Stimulated activated CD8-positive, alpha-beta memory T cell treated with anti-CD3 and anti-CD28 coated beads, Interleukin-7, amount 100 ng/mL, for 1 hour (primary cell): ENCODE measurements around the gene ANKS1B.
"Not testable (repeated sequence)": the region's sequence is repeated elsewhere in the genome, so short reads cannot be mapped to it uniquely, and the experiment has no call there.

ENCODE experiments used
- DNase-seq, 2 donors: peaks; one replicate each; pipeline ENCODE4 v3.0.0-alpha.2; 2020; ENCODE audit warnings: low read depth in 2 of 2

The ANKS1B gene

DNA sequence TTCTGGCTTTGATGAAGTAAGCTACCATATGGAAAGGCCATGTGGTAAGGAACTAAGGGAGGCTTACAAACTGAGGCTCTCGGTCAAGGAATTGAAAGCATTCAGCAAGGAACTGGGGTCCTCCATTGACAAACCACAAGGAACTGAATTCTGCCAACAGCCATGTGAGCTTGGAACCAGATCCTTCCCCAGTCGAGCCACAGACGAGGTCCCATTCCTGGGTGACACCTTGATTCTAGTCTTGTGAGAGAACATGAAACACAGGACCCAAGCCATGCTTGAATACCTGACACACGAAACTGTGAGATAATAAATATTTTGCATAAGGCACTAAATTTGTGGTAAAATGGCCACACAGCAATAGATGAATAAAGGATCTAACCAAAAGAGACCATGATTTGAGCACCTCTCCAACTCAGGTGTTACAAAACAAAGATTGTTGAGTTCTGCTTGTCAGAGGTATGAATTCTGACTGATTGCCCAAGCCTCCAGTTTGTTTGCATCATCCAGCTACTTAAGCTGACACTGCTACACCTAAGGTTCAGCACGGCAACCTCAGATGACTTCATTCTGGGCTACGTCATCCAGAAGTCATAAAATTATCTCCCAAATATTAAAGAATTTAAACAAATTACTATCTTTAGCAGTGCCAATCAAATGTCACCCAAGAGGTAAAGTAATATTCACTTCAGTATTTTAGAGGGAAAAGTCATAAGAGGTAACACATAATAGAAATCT lies 277.8 kb downstream of the ANKS1B start:
- no peak for DNase-seq

DNA sequence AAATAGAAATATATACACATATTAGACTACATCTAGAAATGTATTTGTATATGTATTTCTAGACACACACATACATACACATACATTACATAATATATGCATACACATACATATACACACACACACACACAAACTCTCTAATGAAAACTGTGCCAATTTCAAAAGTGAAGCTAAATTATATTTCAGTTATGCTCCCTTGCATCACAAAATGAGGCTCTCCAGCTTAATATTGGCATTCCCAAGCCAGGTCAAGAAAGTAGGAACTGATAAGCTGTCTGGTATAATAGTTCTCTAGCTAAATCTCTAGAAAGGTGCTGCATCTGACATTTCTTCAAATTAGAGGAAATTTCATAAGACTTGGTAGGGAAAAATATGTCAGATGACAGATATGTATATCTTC lies 280.3 kb downstream of the ANKS1B start:
- no peak for DNase-seq

DNA sequence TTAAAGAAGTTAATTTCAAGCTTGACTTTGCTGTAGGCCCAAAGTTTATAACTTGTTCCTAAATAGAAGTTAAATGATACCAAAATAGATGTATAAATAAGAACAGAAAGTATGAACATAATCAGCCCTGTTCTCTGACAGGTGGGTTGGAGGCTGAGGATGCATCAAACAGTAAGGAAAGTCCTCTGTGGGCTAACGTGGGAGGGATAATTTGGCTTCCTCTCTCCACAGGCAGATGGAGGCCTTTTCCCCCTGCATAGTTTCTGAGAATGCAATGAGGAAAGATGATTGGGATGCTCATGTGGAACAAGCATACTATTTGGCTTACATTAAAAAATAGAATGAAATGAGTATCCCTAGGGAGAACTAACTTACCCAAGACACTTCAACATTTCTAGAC lies 280.7 kb downstream of the ANKS1B start:
- DNase-seq: no peak

DNA sequence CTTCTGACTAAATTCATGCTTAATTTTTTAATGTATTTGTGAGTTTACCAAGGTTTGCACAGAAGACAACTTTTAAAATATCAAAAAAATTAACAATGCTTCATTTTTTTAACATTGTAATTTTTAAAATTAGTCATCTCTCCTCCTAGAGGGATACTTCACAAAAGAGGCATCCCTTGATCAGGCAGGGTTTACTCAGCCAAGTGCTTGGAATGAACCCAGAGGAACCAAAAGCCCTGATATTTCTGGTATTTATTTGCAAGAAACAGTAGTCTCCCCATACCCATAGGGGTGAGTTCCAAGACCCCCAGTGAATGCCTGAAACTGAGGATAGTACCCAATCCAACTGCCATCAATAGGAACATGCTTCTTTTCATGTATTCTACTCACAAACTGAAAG lies 284.7 kb downstream of the ANKS1B start:
- DNase-seq: no peak

DNA sequence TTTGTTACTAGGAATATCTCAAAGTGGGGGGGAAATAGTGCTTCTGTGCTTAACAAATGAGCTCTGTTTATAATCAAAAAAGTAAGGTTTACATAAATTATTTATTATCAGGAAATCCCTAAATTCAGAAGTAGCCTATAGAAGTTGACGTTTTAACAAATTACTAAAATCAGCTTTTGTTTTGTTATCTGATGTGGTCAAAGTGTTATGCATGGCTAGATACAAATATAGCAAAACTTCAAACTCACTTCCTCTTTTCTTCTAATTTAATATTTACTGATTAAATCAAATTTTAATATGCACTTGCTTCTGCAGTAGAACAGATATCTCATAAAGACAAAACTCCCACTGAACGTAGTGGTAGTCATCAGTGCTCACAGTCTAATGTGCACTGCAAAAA lies 289.7 kb downstream of the ANKS1B start:
- DNase-seq: no peak

DNA sequence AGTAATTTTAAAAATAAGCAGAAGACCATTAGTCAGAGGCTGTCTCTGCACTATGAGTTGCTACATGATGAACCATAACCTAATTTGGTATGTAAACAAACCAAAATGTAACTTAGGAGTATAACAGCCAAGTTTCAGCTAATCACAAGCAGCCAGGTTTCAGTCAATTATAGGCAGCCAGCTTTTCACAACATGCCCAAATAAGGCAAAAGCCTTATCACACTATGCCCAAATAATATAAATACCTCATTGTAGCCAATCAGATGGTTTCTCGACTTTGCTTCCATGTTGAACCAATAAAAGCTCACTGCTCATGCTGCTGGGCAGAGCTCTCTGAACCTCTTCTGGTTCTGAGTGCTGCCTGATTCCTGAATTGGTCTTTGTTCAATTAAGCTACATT lies 298.6 kb downstream of the ANKS1B start:
- no peak for DNase-seq

DNA sequence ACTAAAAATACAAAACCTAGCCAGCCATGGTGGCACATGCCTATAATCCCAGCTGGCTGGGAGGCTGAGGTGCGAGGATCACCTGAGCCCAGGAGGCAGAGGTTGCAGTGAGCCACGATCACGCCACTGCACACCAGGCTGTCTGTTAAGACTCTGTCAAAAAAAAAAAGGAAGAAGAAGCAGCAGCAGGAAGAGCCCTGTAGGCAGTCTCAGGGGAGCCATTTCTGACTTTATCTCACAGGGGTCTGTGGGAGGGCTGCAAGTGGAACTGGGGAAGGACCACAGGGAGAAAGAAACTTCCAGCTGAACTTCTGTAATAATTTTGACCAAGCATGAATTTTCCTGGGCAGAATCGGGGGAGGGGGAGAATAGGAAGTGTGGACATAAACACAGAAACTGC lies 304.5 kb downstream of the ANKS1B start:
- DNase-seq: no peak

DNA sequence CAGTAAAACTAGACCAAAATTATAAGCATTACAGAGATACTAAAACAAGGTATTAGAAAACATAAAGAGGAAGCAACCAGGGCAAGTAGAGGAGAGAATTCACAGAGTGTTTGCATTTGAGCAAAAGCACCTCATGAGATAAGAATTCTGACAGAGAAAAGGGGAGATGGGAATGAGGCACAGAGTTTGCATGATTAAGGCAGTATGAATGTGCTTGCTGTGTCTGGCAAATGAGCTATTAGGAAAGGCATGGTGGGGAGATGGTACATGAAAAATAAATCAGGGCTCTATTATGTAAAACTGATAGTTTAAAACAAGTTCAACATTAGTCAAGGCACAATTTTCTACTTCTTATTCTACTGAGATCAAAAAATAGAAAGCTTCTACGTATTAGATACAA lies 314.1 kb downstream of the ANKS1B start:
- no peak for DNase-seq

DNA sequence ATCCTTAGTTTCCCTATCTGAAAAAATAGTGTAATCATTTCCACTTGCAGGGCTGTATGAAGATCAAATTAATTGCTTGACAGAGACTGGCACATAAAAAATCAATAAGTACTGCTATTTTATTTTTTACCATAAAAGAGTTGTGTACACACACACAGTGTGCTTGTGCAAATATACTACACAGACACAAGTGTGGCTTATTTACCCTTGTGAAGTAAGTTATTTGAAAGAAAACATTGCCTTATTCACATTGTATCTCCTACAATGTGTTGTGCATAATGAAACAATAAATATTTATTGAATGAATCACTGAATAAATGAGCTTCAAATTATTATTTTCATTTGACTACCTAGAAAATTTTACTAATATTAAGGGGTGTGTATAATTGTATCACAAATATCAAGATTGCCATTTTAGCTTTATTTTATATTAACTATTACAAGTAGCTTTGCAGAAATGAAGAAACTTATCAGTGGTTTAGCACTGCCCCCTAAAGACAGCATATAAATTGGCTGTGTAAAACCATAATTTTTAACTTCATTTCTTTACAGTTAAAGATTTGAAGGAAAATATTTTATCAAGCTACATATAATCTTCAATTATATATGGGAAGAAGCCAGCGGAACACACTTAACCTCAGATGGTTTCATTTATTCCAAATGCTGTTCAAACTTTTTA lies 325.9 kb downstream of the ANKS1B start:
- no peak for DNase-seq

DNA sequence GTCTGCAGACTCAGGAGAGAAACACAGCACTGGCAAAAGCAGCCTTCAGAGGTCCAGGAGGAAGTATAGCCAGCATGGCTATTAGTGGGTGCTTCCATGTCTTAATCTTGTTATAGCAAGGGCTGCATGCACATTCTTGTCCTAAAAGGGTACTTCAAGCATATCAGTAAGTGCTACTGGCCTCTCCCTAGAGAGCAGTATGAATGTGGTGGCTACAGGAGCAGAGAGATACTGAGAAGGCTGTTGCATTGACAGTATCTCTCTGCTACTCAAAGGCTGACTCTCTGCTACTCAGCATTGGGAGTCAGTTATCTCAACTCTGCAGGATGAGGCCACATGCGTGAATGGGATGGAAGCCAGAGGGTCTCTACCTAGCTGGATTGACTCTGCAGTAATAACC lies 335.2 kb downstream of the ANKS1B start:
- DNase-seq: no peak

DNA sequence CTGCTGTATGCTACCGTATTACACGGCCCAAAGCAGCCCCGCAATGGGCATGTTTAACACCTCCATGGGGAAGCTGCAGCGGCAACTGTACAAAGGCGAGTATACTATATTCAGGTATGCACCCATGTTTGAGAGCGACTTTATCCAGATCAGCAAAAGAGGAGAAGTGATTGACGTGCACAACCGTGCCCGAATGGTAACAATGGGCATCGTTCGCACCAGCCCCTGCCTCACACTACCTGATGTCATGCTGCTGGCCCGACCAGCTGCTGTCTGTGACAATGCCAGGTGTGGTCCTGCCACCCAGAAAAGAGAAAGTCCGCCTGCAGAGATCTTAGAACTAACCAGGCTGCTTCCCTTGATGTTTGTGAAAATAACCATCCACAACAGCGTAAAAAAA lies 336.6 kb downstream of the ANKS1B start:
- DNase-seq: no peak

DNA sequence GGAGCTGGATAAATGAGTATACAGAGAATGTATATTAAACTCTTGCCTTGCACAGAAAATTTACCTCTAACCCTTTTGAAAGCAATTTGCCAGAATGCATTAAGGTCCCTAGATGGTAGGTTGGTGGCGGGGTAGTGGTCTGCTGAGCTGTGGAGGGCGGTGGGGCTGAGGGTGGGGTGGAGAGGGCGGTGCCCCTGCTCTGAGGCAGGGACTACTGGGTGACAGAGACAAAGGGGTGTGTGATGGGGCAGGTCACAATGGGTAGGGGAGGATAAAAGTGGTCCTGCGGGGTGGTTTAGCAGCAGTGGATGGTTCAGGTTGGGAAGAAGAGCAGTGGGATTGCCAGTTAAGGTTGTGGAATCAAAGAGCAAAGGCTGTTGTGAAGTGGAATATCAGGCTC lies 337.3 kb downstream of the ANKS1B start, which contains the start of gene GARIN6:
TSS of gene GARIN6 (plus strand) at position 301 of the 400 bp plus-strand sequence. CDS start 422 bp downstream, outside the sequence.
- no peak for DNase-seq

DNA sequence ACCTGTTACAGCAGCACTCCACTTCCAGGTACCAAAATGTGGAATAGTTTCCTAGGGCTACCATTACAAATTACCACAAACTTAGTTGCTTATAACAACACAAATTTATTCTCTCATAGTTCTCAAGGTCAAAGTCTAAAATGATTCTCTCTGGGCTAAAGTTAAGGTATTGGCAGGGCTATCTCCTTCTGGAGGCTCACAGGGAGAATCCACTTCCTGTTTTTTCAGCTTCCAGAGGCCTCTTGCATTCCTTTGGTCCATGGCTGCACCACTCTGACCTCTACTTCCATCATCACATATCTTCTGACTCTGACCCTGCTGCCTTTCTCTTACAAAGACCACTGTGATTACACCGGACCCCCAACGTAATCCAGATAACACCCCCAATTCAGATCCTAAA lies 340.1 kb downstream of the ANKS1B start:
- DNase-seq: no peak

DNA sequence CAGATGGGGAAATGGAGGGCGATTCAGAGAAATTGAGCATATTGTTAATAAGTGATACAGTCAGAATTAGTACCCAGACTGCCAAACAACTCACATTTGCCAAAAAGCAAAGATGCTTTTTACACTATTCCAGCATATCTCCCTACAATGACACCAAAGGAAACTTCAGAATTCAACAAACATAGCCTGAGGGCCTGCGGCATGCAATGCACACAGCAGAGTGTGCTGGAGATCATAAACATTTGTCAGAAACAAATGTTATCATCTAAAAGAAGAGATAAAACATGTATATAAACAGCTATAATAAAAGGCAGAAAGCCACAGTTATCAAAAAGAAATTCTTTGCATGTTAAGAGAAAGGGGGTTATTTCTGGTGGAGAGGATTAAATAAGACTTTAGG lies 357.3 kb downstream of the ANKS1B start:
- no peak for DNase-seq

DNA sequence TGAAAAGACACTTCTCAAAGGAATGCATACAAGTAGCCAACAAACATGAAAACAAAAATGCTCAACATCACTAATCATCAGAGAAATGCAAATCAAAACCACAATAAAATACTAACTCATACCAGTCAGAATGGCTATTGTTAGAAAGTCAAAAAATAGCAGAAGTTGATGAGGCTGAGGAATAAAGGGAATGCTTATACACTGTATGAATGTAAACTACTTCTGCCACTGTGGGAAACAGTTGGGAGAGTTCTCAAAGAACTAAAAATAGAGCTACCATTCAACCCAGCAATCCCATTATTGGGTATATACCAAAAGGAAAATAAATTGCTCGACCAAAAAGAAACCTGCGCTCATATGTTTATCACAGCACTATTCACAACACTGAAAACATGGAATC lies 360.1 kb downstream of the ANKS1B start:
- not testable (repeated sequence) for DNase-seq

DNA sequence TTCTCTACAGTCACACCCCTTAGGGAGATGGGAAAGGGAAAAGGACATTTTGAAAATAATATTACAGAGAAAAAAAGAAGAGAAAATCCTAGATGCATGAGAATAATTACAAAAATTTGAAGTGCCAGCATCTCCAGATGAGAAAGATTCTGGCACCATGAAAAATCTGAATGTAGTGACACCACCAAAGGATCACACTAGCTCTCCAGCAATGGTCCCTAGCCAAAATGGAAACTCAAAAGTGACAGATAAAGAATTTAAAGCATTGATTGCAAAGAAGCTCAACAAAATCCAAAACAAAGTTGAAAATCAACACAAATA lies 364.6 kb downstream of the ANKS1B start:
- DNase-seq: no peak

DNA sequence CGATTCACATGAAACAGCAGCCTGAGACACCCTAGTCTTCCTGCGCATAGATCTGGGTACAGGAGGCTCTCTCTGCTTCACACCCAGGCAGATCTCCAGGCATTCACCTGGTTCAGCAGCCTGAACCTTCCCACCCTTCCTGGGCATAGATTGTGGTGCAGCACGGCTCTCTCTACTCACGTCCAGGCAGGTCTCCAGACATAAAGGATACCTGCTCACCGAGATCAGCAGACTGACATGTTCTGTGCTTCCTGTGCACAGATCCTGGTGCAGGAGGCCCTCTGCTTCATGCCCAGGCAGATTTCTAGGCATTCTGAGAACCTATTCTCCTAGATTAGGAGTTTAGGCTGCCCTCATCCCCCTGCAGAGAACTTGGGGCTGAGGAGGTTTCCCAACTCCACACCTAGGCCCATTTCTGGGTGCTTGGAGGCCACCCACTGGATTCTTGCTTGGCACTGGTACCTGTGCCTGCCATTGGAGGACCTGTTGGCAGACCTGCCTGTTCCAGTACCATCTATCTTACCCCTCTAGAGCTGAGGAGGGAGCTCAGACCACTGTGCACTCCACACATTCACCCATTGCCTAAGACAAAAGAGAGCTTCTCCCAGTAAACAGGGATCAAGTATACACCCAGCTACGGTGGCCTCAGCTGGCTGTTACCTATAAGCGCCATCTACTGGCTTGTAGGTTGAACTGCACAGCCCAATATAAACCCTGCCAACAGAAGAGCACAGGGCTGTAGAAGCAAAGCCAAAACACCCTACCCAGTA lies 365.2 kb downstream of the ANKS1B start:
- no peak for DNase-seq

DNA sequence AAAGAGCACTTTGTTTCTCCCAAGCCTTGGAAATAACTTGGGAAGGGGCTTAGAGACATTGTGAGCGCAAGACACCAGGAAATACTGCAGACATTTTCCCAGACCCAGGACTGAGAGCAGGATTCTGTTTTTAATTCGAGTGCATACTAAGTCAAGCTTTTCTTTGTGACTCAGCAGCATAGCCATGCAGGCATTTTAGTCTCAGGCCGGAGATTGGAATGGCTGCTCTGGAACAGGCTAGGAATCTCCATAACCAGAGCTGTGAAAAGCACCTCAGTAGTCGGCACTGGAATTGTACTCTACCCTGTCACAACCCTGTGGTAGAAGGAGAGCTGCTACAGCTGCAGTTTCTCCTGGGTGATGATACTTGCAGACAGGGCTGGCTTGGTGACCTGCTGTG lies 366.1 kb downstream of the ANKS1B start:
- DNase-seq: no peak

DNA sequence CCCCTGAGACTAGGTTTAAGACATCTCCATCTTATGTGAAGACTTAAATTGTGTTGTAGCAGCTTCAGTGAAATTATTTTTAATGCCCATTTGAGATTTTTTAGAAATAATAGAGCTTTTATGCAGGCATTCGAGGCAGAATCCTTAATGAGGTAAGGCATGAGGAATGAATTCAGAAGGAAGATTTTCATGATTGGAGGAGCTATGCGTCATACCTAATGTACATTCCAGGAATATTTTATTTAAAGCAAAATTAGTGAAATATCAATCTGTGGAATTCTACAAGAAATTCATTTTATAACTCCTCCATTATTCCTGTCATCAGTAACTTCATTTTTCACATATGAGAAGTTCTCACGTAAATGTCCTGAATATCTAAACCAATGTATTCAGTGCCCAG lies 373.1 kb downstream of the ANKS1B start:
- no peak for DNase-seq

DNA sequence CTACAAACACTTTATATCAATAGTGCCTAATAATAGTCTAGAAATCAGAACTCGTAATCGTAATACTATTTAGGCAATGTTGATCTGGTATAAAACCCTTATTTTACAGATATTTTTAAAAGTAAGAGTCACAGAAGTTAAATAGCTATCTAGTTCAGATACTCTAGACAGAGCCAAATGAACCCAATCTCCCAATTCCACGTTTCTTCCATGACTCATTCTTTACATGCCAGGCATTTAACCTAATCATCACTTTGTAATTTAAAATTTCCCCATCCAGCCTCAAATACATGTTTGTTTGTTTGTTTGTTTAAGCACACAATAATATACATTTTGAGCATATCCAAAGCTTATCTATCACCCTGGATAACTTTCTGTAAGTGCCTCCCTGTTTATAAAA lies 373.6 kb downstream of the ANKS1B start:
- no peak for DNase-seq

DNA sequence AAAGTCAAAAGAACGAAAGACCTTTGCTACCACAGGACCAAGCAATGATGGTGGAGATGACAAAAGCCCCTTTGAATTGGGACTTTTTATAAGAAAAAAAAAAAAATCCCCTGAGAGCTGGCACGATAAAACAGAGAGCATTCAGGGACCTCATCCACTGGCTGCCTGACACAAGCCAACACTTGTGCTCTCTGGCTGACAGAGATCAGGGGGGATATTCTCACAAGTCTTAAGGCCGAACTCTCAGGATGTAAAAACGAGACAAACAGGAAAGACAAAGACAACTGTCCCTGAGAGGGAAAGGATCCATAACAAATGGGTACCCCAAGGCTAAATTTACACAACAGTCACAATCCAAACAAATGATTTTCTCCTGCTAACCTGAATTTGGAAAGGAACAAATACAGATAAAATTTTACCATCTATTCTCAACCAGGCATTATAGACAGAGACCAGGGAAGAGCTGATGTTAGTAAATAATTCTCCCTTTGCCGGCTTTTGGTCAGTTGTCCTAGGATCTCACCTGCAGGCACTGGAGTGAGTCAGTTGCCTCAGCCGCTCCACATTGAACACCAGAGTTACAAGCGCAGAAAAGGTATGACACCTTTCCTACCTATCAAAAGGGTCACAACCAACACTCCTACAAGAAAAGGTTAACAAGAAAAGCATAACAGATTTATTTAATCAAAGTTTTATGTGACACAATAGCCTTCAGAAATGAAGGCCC lies 375.1 kb downstream of the ANKS1B start:
- no peak for DNase-seq

DNA sequence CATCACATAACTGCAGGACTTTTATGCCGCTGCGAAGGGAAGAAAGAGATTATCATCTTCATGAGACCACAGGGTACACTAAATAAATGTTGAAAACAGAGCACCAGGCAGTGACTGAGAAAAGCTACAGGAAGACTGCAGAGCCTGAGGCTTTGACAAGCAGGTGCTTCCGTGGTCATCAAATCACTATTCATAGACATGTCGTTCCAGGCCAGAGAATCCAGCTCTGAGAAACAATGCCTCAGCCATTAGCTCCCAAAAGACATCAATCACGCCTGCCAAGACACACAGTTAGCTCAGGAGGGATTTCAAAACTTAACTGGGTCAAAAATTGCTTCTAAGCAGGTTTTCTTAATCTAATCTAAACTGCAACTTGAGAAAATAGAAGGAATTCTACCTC lies 384.3 kb downstream of the ANKS1B start:
- DNase-seq: no peak
